Measurements from ENCODE around the gene NELL2. TPM values are rescaled to one million over a fixed set of nuclear protein-coding genes. Genes with fewer than 3 reads are reported as not detected.

Gene NELL2
- total RNA-seq, 4 donors from 2014 or later: 1.1 to 22.9 (median 15.6) TPM

DNA sequence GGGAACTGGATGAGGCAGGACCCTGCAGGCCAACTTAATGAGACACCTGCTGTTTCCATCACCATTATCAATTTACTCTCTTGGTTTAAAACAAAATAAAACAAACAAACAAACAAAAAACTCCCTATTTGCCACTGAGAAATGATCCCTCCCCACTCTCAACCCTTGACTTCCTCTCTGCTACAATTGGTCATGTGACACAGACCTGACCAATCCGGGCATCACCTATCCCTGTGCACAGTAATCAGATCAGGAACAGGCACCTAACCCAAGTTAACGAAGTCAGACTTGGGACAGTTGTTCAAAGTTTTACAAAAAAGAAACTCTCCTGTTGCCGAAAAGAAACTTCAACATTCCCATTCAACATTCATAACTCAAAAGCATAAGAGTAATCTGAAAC lies 58.4 kb downstream of the NELL2 start:
- TF ChIP-seq, protein P1, sequence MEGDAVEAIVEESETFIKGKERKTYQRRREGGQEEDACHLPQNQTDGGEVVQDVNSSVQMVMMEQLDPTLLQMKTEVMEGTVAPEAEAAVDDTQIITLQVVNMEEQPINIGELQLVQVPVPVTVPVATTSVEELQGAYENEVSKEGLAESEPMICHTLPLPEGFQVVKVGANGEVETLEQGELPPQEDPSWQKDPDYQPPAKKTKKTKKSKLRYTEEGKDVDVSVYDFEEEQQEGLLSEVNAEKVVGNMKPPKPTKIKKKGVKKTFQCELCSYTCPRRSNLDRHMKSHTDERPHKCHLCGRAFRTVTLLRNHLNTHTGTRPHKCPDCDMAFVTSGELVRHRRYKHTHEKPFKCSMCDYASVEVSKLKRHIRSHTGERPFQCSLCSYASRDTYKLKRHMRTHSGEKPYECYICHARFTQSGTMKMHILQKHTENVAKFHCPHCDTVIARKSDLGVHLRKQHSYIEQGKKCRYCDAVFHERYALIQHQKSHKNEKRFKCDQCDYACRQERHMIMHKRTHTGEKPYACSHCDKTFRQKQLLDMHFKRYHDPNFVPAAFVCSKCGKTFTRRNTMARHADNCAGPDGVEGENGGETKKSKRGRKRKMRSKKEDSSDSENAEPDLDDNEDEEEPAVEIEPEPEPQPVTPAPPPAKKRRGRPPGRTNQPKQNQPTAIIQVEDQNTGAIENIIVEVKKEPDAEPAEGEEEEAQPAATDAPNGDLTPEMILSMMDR (IDR thresholded peaks at IDR 0.05): no peak
- DNase-seq (ENCODE audit: low spot score) (no peak), ATAC-seq (ENCODE audit: low FRiP score) (no peak)

DNA sequence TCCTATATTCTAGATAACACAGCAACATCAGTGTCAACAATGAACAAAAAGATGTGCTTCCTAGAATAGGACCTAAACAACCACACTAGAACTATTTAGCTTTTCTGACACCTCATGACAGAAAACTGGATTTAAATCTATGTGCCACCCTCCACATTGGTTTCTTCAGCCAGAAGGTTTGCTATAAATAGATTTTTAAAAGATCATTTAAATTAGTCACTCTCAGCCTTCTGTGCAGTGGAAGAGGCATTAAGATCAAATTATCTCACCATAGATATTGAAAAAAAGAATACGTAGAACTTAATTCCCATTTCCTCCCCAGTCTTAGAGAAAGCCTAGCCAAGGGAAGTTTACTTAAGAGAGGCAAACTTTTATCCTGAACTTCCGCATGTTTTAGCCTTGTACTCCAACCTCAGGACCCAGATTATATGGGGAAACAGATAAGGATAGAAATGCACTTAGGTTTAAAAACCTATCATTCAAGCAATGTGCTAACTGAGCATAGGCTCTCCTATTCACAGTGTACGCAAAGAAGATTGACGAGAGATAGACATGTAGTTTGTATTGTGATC lies 59.6 kb downstream of the NELL2 start:
- ATAC-seq (ENCODE audit: low FRiP score) (no peak), DNase-seq (ENCODE audit: low spot score) (no peak)
- TF ChIP-seq, protein P1 (IDR thresholded peaks at IDR 0.05): no peak

DNA sequence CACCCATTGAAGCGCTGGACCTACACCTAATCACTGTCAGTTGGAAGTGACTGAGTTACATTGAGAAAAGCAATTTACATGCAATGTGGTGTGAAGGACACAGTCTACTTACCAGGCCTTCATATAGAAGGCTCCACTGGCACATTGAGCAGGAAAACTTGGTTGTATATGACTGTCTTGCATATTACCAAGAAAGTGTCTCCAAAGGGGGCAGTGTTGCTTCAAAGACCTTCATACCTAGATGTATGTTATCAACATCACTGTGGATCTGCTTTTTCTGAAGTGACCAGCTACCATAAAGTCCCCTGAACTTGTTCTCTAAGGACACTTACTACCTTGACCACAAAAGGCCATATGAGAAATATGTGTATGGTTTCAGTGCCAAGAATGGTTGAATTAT lies 64.1 kb downstream of the NELL2 start:
- DNase-seq (ENCODE audit: low spot score) (no peak), ATAC-seq (ENCODE audit: low FRiP score) (no peak)

DNA sequence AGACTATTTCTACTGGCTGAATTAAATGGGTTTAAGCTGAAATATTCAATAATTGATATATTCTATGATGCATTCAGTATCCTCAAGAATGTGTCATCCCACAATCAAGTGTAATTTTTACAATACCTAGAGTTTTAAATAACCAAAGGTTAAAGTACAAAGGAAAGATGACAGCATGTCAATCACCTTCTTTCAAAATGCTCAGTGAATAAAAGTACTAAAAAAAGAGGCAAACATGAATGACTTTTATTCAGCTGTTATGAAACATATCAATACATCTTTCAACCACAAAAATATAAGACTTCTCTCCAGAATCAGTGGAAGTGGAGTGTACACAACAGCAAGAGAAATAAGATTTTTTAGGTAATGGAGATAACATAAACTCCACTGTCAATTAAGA lies 72.0 kb downstream of the NELL2 start:
- ATAC-seq (ENCODE audit: low FRiP score) (no peak), DNase-seq (ENCODE audit: low spot score) (no peak)
- TF ChIP-seq, protein P1 (IDR thresholded peaks at IDR 0.05): no peak

More for the DNA sequence above, 64.1 kb downstream of the NELL2 start:
- TF ChIP-seq, protein P1 (IDR thresholded peaks at IDR 0.05): no peak

DNA sequence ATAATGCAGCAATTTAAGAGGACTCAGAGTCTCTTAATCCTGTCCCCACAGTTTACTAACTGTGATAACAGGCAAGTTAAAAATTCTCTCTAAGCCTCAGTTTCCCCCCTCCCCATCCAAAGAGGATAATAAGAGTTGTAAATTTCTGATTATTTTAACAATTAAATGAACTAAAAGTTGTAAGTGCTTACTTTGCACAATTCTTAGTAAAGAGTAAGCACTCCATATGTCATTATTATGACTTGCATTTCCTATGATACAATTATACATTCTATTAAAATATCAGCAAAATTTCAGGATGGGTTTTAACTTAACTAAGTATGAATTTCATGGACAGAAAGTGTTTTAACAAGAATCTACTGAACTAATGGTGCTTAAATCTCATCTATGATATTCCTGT lies 80.1 kb downstream of the NELL2 start:
- DNase-seq (ENCODE audit: low spot score) (no peak), ATAC-seq (ENCODE audit: low FRiP score) (no peak)
- TF ChIP-seq, protein P1 (IDR thresholded peaks at IDR 0.05): no peak

DNA sequence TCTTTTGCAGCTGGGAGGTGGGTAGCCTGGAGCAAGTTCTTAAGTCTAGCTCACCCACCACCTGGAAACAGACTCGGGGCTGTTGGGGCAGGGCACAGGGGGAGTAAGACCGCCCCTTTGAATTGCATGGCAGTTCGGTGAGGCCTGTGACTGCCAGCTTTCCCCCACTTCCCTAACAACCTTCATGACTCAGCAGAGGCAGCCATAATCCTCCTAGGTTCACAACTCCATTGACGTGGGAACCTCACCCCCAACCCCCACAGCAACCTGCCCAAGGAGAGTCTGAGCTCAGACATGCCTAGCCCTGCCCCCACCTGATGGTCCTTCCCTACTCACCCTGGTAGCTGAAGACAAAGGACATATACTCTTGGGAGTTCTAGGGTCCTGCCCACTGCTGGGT lies 87.4 kb downstream of the NELL2 start:
- ATAC-seq (ENCODE audit: low FRiP score) (no peak), DNase-seq (ENCODE audit: low spot score) (no peak)
- TF ChIP-seq, protein P1 (IDR thresholded peaks at IDR 0.05): no peak

DNA sequence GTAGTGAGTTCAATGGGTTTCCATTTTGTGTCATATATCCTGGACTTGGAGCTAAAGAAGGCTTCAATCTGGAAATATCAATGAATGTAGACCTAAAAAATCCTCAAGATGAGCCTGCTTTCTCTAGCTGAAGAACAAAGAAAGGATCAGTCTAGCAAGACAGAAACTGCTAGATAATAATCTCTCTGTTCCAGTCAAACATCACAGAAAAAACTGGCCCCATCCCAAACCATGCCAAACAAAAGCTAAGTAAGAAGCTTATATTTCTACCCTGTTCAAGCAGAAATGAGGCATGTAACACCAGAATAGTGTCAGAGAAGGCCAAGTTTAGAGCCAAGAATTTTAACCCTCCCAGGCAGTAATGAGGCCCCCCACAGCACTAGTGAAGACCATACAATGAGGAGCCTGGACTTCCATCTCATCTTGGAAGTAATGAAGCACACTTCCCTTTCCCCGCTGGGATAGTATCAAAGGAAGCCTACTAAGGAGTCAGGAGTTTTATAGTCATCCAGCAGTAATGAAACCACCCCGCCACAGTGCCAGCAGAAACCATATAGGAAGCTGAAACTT lies 95.8 kb downstream of the NELL2 start:
- TF ChIP-seq, protein P1 (IDR thresholded peaks at IDR 0.05): no peak
- no peak for DNase-seq (ENCODE audit: low spot score)

More for the DNA sequence above, 95.8 kb downstream of the NELL2 start:
- no peak for ATAC-seq (ENCODE audit: low FRiP score)

Measured in omental fat pad (tissue), 4 donors.